ENCODE data around the gene VCX2. TPM values are rescaled to one million over a fixed set of nuclear protein-coding genes. Genes with fewer than 3 reads are reported as not detected.

The VCX2 gene
- total and polyA plus RNA-seq, 2 donors (not counting 3 experiments of a cell fraction or from before 2014, with no cell fraction given) = not detected

DNA sequence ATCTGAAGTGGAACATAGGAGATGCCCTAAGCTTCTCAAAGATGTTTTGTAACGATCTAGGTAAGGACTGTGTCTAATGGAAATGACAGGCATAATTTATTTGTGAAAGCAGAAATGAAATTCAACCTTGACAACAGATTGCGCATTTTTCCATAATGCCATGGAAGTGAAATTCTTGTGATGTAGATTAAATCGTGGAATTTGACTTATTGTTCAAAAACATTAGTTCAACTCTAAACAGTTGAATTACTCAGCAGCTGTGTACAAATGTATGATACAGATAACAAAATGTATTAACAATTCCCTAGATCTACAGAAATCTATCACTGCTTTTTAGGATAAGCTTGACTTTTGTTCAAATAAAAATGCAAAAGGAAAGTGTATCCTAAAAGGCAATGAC lies 44.4 kb downstream of the VCX2 start:
- ChIA-PET POLR2A (no interaction called here), CTCF (no interaction called here)
- no peak overlapping the region for H3K27ac ChIP-seq (ENCODE audit: insufficient read depth, low read depth, low read length)
- no peaks in the 10 kb centered on the region for H3K4me1 ChIP-seq (ENCODE audit: control insufficient read depth, extremely low read depth, insufficient read depth, low read length)
- H3K4me2 ChIP-seq (ENCODE audit: insufficient read depth, low read length) = no peak overlapping the region
- no peaks in the 10 kb centered on the region for H4K20me1 ChIP-seq (replicated peaks; ENCODE audit: control insufficient read depth, extremely low read depth, insufficient read depth, low read length)
- intact Hi-C loops (cut with micrococcal nuclease) (no loop called here), dilution Hi-C loops (cut with MboI; ENCODE audit: extremely low pct_ligation_motif_present, low sequenced_read_pairs) (no loop called here)
- DNase-seq (ENCODE audit: low read depth, low spot score) (no peak), FAIRE-seq (no peak)
- H3K9ac ChIP-seq (replicated peaks; ENCODE audit: extremely low read depth, insufficient read depth, low read length) = no peak overlapping the region
- TF ChIP-seq POLR2A (IDR thresholded peaks at IDR 0.05; ENCODE audit: low read depth, low read length) (no peak), JUN (IDR thresholded peaks at IDR 0.05; ENCODE audit: borderline replicate concordance, insufficient read depth, insufficient read length, low read depth) (no peak), MYC (IDR thresholded peaks at IDR 0.05; ENCODE audit: low read depth, low read length) (no peak), EZH2 (IDR thresholded peaks at IDR 0.05; ENCODE audit: borderline replicate concordance, low read depth, low read length, severe bottlenecking) (no peak), POLR2AphosphoS5 (IDR thresholded peaks at IDR 0.05; ENCODE audit: insufficient read depth, low read depth, low read length) (no peak), GATA2 (IDR thresholded peaks at IDR 0.05; ENCODE audit: insufficient read depth, insufficient read length, low read depth, low read length) (no peak), FOS (IDR thresholded peaks at IDR 0.05; ENCODE audit: borderline replicate concordance, insufficient read depth, low read length) (no peak)
- TF ChIP-seq, protein P1, sequence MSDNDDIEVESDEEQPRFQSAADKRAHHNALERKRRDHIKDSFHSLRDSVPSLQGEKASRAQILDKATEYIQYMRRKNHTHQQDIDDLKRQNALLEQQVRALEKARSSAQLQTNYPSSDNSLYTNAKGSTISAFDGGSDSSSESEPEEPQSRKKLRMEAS (IDR thresholded peaks at IDR 0.05; ENCODE audit: insufficient read depth, insufficient read length) = no peak
- TF ChIP-seq, protein P2, sequence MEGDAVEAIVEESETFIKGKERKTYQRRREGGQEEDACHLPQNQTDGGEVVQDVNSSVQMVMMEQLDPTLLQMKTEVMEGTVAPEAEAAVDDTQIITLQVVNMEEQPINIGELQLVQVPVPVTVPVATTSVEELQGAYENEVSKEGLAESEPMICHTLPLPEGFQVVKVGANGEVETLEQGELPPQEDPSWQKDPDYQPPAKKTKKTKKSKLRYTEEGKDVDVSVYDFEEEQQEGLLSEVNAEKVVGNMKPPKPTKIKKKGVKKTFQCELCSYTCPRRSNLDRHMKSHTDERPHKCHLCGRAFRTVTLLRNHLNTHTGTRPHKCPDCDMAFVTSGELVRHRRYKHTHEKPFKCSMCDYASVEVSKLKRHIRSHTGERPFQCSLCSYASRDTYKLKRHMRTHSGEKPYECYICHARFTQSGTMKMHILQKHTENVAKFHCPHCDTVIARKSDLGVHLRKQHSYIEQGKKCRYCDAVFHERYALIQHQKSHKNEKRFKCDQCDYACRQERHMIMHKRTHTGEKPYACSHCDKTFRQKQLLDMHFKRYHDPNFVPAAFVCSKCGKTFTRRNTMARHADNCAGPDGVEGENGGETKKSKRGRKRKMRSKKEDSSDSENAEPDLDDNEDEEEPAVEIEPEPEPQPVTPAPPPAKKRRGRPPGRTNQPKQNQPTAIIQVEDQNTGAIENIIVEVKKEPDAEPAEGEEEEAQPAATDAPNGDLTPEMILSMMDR (IDR thresholded peaks at IDR 0.05; ENCODE audit: extremely low read depth in 1 of 2, insufficient read depth in 1 of 2, low read depth in 1 of 2, low read length in 2 of 2) = no peak
- no peaks in the 10 kb centered on the region for H3K79me2 ChIP-seq (ENCODE audit: control insufficient read depth, insufficient read depth, low read length)
- H2AFZ ChIP-seq (ENCODE audit: low read depth, low read length) = no peak overlapping the region
- H3K9me1 ChIP-seq (replicated peaks; ENCODE audit: control insufficient read depth, extremely low read depth, insufficient read depth, low read length) = no peaks in the 10 kb centered on the region
- no peaks in the 10 kb centered on the region for H3K9me3 ChIP-seq (replicated peaks; ENCODE audit: control insufficient read depth, insufficient read depth, low read length)
- no peaks in the 10 kb centered on the region for H3K27me3 ChIP-seq (ENCODE audit: control insufficient read depth in 2 of 2, insufficient read depth in 2 of 2, low read length in 2 of 2)
- no peaks in the 10 kb centered on the region for H3K36me3 ChIP-seq (ENCODE audit: control insufficient read depth in 2 of 2, extremely low read depth in 1 of 2, insufficient read depth in 2 of 2, low read length in 2 of 2)
- no peak overlapping the region for H3K4me3 ChIP-seq (replicated peaks in 1 of 3; ENCODE audit: insufficient read depth in 1 of 3, low read depth in 1 of 3, low read length in 3 of 3)
- no TSS peak for BruUV-seq (replicated peaks)

All from endothelial cell of umbilical vein (primary cell).